Endothelial cell of umbilical vein (primary cell): ENCODE data around the gene THAP3. TPM values are rescaled to one million over a fixed set of nuclear protein-coding genes. Genes with fewer than 3 reads are reported as not detected.

ENCODE experiments used
- BruUV-seq: library from RNA; stranded (reverse); fragments of 400-500 nt; replicated peaks from 2 replicates; lab custom pipeline; 2021; lab: Mats Ljungman, UMichigan
- CTCF ChIA-PET: fragments of 300-600, 350-600 bp; sonication (Branson Sonifier 250); formaldehyde crosslinking; loops from one replicate; lab custom pipeline; 2021; ENCODE audit warnings: antibody characterized with exemption, inconsistent platforms; lab: Charles Lee
- POLR2A ChIA-PET: fragments of 300-600, 350-600 bp; sonication (Branson Sonifier 250); formaldehyde crosslinking; loops from one replicate; lab custom pipeline; 2021; ENCODE audit warnings: antibody characterized with exemption, inconsistent platforms; lab: Charles Lee
- DNase-seq: peaks from one replicate; pipeline ENCODE4 v3.0.0-alpha.2; 2011; ENCODE audit warnings: low read depth, low spot score
- FAIRE-seq: peaks from 2 replicates; lab custom pipeline; 2011; peaks lifted over from hg19 to GRCh38; lab: Jason Lieb, UNC
- H2AFZ ChIP-seq: 2 replicates; pipeline ENCODE4 v1.6.0; 2012; ENCODE audit warnings: low read depth, low read length, control low read depth, inconsistent platforms
- H3K27ac ChIP-seq: 2 replicates; pipeline ENCODE4 v1.5.1; 2011; ENCODE audit warnings: low read depth, mild to moderate bottlenecking, control low read depth, low read length, moderate library complexity; ENCODE audit not compliant: insufficient read depth
- H3K27me3 ChIP-seq, 2 experiments: 2 replicates each; pipeline versions ENCODE4 v1.6.0 to v1.6.1; 2011; ENCODE audit warnings: low read length in 2 of 2, mixed read lengths in 1 of 2; ENCODE audit not compliant: control insufficient read depth in 2 of 2, insufficient read depth in 2 of 2
- H3K36me3 ChIP-seq, 2 experiments: 2 replicates in 1 of 2; 3 replicates in 1 of 2; pipeline ENCODE4 v1.5.1; 2011; ENCODE audit warnings: low read length in 2 of 2, mild to moderate bottlenecking in 1 of 2, moderate library complexity in 1 of 2; ENCODE audit not compliant: control insufficient read depth in 2 of 2, insufficient read depth in 2 of 2; ENCODE audit errors: extremely low read depth in 1 of 2
- H3K4me1 ChIP-seq: 3 replicates; pipeline ENCODE4 v1.5.1; 2011; ENCODE audit warnings: mild to moderate bottlenecking, low read length; ENCODE audit not compliant: control insufficient read depth, insufficient read depth; ENCODE audit errors: extremely low read depth
- H3K4me2 ChIP-seq: 2 replicates; pipeline ENCODE4 v1.6.1; 2011; ENCODE audit warnings: low read length, control low read depth, mixed read lengths; ENCODE audit not compliant: insufficient read depth
- H3K4me3 ChIP-seq, 3 experiments: fragments of 200-600 bp in 1 of 3; sonication (generic), shearing (Covaris generic) in 1 of 3; replicated peaks in 1 of 3; 2 replicates each; pipeline ENCODE4 v1.5.1; 2011 to 2016; ENCODE audit warnings: control low read depth in 3 of 3, low read length in 3 of 3, mild to moderate bottlenecking in 2 of 3, inconsistent platforms in 1 of 3, low read depth in 1 of 3, moderate library complexity in 1 of 3; ENCODE audit not compliant: insufficient read depth in 1 of 3
- H3K79me2 ChIP-seq: 2 replicates; pipeline ENCODE4 v1.6.0; 2012; ENCODE audit warnings: low read length, inconsistent platforms; ENCODE audit not compliant: control insufficient read depth, insufficient read depth
- H3K9ac ChIP-seq: replicated peaks from 2 replicates; pipeline ENCODE3; 2011; ENCODE audit warnings: low read length, control low read depth; ENCODE audit not compliant: insufficient read depth; ENCODE audit errors: extremely low read depth
- H3K9me1 ChIP-seq: replicated peaks from 3 replicates; pipeline ENCODE4 v1.6.0; 2011; ENCODE audit warnings: mild to moderate bottlenecking, low read length; ENCODE audit not compliant: control insufficient read depth, insufficient read depth; ENCODE audit errors: extremely low read depth
- H3K9me3 ChIP-seq: replicated peaks from 2 replicates; pipeline ENCODE4 v1.5.1; 2012; ENCODE audit warnings: low read length, inconsistent platforms; ENCODE audit not compliant: control insufficient read depth, insufficient read depth
- H4K20me1 ChIP-seq: replicated peaks from 2 replicates; pipeline ENCODE3; 2011; ENCODE audit warnings: mild to moderate bottlenecking, low read length; ENCODE audit not compliant: control insufficient read depth, insufficient read depth; ENCODE audit errors: extremely low read depth
- EZH2 ChIP-seq: IDR thresholded peaks from 2 replicates; pipeline ENCODE4 v1.6.1; 2012; ENCODE audit warnings: borderline replicate concordance, low read depth, mild to moderate bottlenecking, moderate library complexity, low read length, inconsistent platforms; ENCODE audit not compliant: severe bottlenecking
- FOS ChIP-seq: IDR thresholded peaks from 2 replicates; pipeline ENCODE4 v1.6.1; 2011; ENCODE audit warnings: mild to moderate bottlenecking, low read length, moderate library complexity, borderline replicate concordance; ENCODE audit not compliant: insufficient read depth
- GATA2 ChIP-seq: IDR thresholded peaks from 2 replicates; pipeline ENCODE4 v1.7.0; 2011; ENCODE audit warnings: low read depth, mild to moderate bottlenecking, moderate library complexity, mixed read lengths, low read length; ENCODE audit not compliant: insufficient read length, insufficient read depth
- JUN ChIP-seq: IDR thresholded peaks from 2 replicates; pipeline ENCODE4 v1.6.1; 2011; ENCODE audit warnings: borderline replicate concordance, low read depth; ENCODE audit not compliant: insufficient read length, insufficient read depth
- MYC ChIP-seq: IDR thresholded peaks from one replicate; pipeline ENCODE4 v1.6.1; 2011; ENCODE audit warnings: mild to moderate bottlenecking, low read depth, low read length
- POLR2A ChIP-seq: IDR thresholded peaks from 2 replicates; pipeline ENCODE4 v1.6.1; 2012; ENCODE audit warnings: low read depth, mild to moderate bottlenecking, control low read depth, low read length
- POLR2AphosphoS5 ChIP-seq: IDR thresholded peaks from 2 replicates; pipeline ENCODE4 v1.6.1; 2012; ENCODE audit warnings: low read depth, mild to moderate bottlenecking, control low read depth, low read length, moderate library complexity; ENCODE audit not compliant: insufficient read depth
- dilution Hi-C: fragments of 300-500 bp; cut with MboI; formaldehyde crosslinking; loops from one replicate; pipeline ENCODE4 v1.15.0; 2019; ENCODE audit warnings: low sequenced_read_pairs; ENCODE audit not compliant: extremely low pct_ligation_motif_present
- intact Hi-C: fragments of 100-400 bp; cut with micrococcal nuclease; formaldehyde crosslinking; loops from one replicate; pipeline ENCODE4 v1.10.0; 2022
- polyA plus RNA-seq, 4 experiments: library from polyadenylated mRNA; depleted of rRNA in 3 of 4; stranded (reverse) in 3 of 4; unstranded in 1 of 4; fragments of >200 nt; gene quantifications; 2 replicates each; pipeline versions ENCODE4 v1.2.1 to v1.2.3, GENCODE V29; 2011 to 2012; ENCODE audit warnings: missing spikeins in 1 of 4
- total RNA-seq: library from RNA; stranded (reverse); gene quantifications from 2 replicates; pipeline ENCODE4 v1.2.3, GENCODE V29; 2021
- TF ChIP-seq, protein P1 (sequence below): IDR thresholded peaks from 2 replicates; pipeline ENCODE4 v1.6.1; 2011; ENCODE audit not compliant: insufficient read depth, insufficient read length
- TF ChIP-seq, protein P2 (sequence below), 2 donors: IDR thresholded peaks; 1 replicate in 1 of 2; 2 replicates in 1 of 2; pipeline ENCODE4 v1.5.1; 2011; ENCODE audit warnings: low read length in 2 of 2, mild to moderate bottlenecking in 2 of 2, moderate library complexity in 2 of 2, control low read depth in 1 of 2, inconsistent platforms in 1 of 2, low read depth in 1 of 2; ENCODE audit not compliant: insufficient read depth in 1 of 2; ENCODE audit errors: extremely low read depth in 1 of 2

The THAP3 gene
- total and polyA plus RNA-seq, 2 donors (not counting 3 experiments of a cell fraction or from before 2014, with no cell fraction given): 11.3 to 16.7 TPM

- no peak for FAIRE-seq
- no peaks in the 10 kb centered on the region for H4K20me1 ChIP-seq
- no peaks in the 10 kb centered on the region for H3K9me1 ChIP-seq
- H3K36me3 ChIP-seq: peaks cover 6 to 41% of the 10 kb centered on the region in 2 experiments
- H3K79me2 ChIP-seq: no peaks in the 10 kb centered on the region
- no peaks in the 10 kb centered on the region for H3K27me3 ChIP-seq
- BruUV-seq: no TSS peak
- H3K27ac ChIP-seq: no peak overlapping the region
- H3K9ac ChIP-seq: no peak overlapping the region
- POLR2A ChIA-PET: interaction anchor here (0.6 kb wide), 1 partner anchor 10 kb away, joined by 3 read pairs; no protein-coding TSS in a partner anchor
- dilution Hi-C loops (no loop called here), intact Hi-C loops (no loop called here)
- H3K9me3 ChIP-seq: no peaks in the 10 kb centered on the region
- H3K4me3 ChIP-seq: no peak overlapping the region
- CTCF ChIA-PET: interaction anchor here (0.6 to 1.4 kb wide), 6 partner anchors 11 to 149 kb away, joined by 3 to 9 read pairs (median 4); partner anchors contain the start of gene DNAJC11
- H3K4me1 ChIP-seq: no peaks in the 10 kb centered on the region
- no peak overlapping the region for H2AFZ ChIP-seq
- TF ChIP-seq POLR2AphosphoS5 (no peak), FOS (no peak), POLR2A (no peak), GATA2 (no peak), JUN (no peak), MYC (no peak), EZH2 (no peak)
- TF ChIP-seq, protein P1, sequence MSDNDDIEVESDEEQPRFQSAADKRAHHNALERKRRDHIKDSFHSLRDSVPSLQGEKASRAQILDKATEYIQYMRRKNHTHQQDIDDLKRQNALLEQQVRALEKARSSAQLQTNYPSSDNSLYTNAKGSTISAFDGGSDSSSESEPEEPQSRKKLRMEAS: no peak
- TF ChIP-seq, protein P2, sequence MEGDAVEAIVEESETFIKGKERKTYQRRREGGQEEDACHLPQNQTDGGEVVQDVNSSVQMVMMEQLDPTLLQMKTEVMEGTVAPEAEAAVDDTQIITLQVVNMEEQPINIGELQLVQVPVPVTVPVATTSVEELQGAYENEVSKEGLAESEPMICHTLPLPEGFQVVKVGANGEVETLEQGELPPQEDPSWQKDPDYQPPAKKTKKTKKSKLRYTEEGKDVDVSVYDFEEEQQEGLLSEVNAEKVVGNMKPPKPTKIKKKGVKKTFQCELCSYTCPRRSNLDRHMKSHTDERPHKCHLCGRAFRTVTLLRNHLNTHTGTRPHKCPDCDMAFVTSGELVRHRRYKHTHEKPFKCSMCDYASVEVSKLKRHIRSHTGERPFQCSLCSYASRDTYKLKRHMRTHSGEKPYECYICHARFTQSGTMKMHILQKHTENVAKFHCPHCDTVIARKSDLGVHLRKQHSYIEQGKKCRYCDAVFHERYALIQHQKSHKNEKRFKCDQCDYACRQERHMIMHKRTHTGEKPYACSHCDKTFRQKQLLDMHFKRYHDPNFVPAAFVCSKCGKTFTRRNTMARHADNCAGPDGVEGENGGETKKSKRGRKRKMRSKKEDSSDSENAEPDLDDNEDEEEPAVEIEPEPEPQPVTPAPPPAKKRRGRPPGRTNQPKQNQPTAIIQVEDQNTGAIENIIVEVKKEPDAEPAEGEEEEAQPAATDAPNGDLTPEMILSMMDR (IDR thresholded peaks at IDR 0.05; ENCODE audit: extremely low read depth in 1 of 2, insufficient read depth in 1 of 2, low read depth in 1 of 2, low read length in 2 of 2): no peak
- no peak overlapping the region for H3K4me2 ChIP-seq
- no peak for DNase-seq
Observed at GRCh38 chr1:6635161-6635909, 10.7 kb downstream of the THAP3 start.
